ENCODE results near the gene SMPDL3B.

- TF ChIP-seq, protein P1, sequence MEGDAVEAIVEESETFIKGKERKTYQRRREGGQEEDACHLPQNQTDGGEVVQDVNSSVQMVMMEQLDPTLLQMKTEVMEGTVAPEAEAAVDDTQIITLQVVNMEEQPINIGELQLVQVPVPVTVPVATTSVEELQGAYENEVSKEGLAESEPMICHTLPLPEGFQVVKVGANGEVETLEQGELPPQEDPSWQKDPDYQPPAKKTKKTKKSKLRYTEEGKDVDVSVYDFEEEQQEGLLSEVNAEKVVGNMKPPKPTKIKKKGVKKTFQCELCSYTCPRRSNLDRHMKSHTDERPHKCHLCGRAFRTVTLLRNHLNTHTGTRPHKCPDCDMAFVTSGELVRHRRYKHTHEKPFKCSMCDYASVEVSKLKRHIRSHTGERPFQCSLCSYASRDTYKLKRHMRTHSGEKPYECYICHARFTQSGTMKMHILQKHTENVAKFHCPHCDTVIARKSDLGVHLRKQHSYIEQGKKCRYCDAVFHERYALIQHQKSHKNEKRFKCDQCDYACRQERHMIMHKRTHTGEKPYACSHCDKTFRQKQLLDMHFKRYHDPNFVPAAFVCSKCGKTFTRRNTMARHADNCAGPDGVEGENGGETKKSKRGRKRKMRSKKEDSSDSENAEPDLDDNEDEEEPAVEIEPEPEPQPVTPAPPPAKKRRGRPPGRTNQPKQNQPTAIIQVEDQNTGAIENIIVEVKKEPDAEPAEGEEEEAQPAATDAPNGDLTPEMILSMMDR (IDR thresholded peaks at IDR 0.05 in 4 of 5, conservative IDR thresholded peaks at IDR 0.05 in 1 of 5) = no peak
- TF ChIP-seq POLR2A (IDR thresholded peaks at IDR 0.05) = no peak
Measured at GRCh38 chr1:27999055-27999454, 64.3 kb downstream of the SMPDL3B start.
